ENCODE results near the gene TMEM72.

Gene TMEM72

GRCh38 chr10:44935201-44935965 is 24.2 kb downstream of the TMEM72 start:
- DNase-seq, result no peak

GRCh38 chr10:44935966-44936295 is 24.8 kb downstream of the TMEM72 start:
- DNase-seq, result no peak

GRCh38 chr10:44936314-44936975 is 25.3 kb downstream of the TMEM72 start:
- DNase-seq, result no peak

- no peak for DNase-seq
These were observed 26.3 kb downstream of the TMEM72 start for GRCh38 chr10:44937196-44938005.

- no peak for DNase-seq
These were observed 27.8 kb downstream of the TMEM72 start for GRCh38 chr10:44938956-44939355.

- no peak for DNase-seq
These were observed 28.7 kb downstream of the TMEM72 start for GRCh38 chr10:44939691-44940401.

GRCh38 chr10:44944354-44944753 is 33.2 kb downstream of the TMEM72 start:
- DNase-seq, result no peak

GRCh38 chr10:44946205-44946604 is 35.1 kb downstream of the TMEM72 start:
- DNase-seq, result no peak

GRCh38 chr10:44947371-44948152 is 36.4 kb downstream of the TMEM72 start:
- no peak for DNase-seq

- no peak for DNase-seq
These were observed 37.5 kb downstream of the TMEM72 start for GRCh38 chr10:44948642-44949041.

GRCh38 chr10:44949127-44949802 is 38.1 kb downstream of the TMEM72 start:
- DNase-seq, result no peak

GRCh38 chr10:44949915-44950314 is 38.8 kb downstream of the TMEM72 start:
- DNase-seq, result no peak

GRCh38 chr10:44950326-44951225 is 39.4 kb downstream of the TMEM72 start:
- DNase-seq, result no peak

GRCh38 chr10:44951576-44952226 is 40.6 kb downstream of the TMEM72 start:
- DNase-seq, result no peak

GRCh38 chr10:44952779-44953231 is 41.7 kb downstream of the TMEM72 start:
- DNase-seq, result no peak

- no peak for DNase-seq
These were observed 42.9 kb downstream of the TMEM72 start for GRCh38 chr10:44954042-44954441.

- no peak for DNase-seq
These were observed 43.8 kb downstream of the TMEM72 start for GRCh38 chr10:44954962-44955361.

GRCh38 chr10:44955413-44956070 is 44.4 kb downstream of the TMEM72 start:
- no peak for DNase-seq

- no peak for DNase-seq
These were observed 45.1 kb downstream of the TMEM72 start for GRCh38 chr10:44956226-44956625.

Measured in stimulated activated CD4-positive, alpha-beta T cell treated with anti-CD3 and anti-CD28 coated beads, Interleukin-2, amount 100 ng/mL, for 48 hours (primary cell).